Measurements from ENCODE around the gene RAD51B. TPM values are rescaled to one million over a fixed set of nuclear protein-coding genes. Genes with fewer than 3 reads are reported as not detected.

The RAD51B gene
- total RNA-seq, 1 donor from 2014 or later, result 16.7 TPM

GRCh38 chr14:68718023-68718990 is 898.7 kb downstream of the RAD51B start:
- no peaks in the 10 kb centered on the region for H3K9me3 Mint-ChIP-seq
- peaks cover 3% of the 10 kb centered on the region for H3K36me3 Mint-ChIP-seq (ENCODE audit: low read depth)
- peak; percentile 49 for TF ChIP-seq CTCF (conservative IDR thresholded peaks at IDR 0.05)
- DNase-seq (ENCODE audit: low read depth, low spot score), result no peak
- H3K27ac Mint-ChIP-seq (ENCODE audit: unreplicated experiment), result peak overlapping the region; percentile 53
- H3K4me1 Mint-ChIP-seq, result peaks cover 25% of the 10 kb centered on the region
- no peaks in the 10 kb centered on the region for H3K27me3 Mint-ChIP-seq (ENCODE audit: low read depth)
- H3K4me3 Mint-ChIP-seq, result no peak overlapping the region

GRCh38 chr14:68719634-68720384 is 900.2 kb downstream of the RAD51B start:
- Mint-ChIP-seq H3K4me3 (no peak overlapping the region), H3K27me3 (ENCODE audit: low read depth) (no peaks in the 10 kb centered on the region), H3K4me1 (peaks cover 33% of the 10 kb centered on the region), H3K27ac (ENCODE audit: unreplicated experiment) (no peak overlapping the region), H3K36me3 (ENCODE audit: low read depth) (peaks cover 3% of the 10 kb centered on the region), H3K9me3 (no peaks in the 10 kb centered on the region)
- DNase-seq (ENCODE audit: low read depth, low spot score), result no peak
- TF ChIP-seq CTCF (conservative IDR thresholded peaks at IDR 0.05), result no peak

- no peak for DNase-seq (ENCODE audit: low read depth, low spot score)
Observed at GRCh38 chr14:68722186-68722585, 902.6 kb downstream of the RAD51B start.

GRCh38 chr14:68722968-68723566 is 903.5 kb downstream of the RAD51B start:
- H3K4me3 Mint-ChIP-seq, result no peak overlapping the region
- peaks cover 6% of the 10 kb centered on the region for H3K36me3 Mint-ChIP-seq (ENCODE audit: low read depth)
- no peak overlapping the region for H3K27ac Mint-ChIP-seq (ENCODE audit: unreplicated experiment)
- peaks cover 3% of the 10 kb centered on the region for H3K9me3 Mint-ChIP-seq
- no peak for TF ChIP-seq CTCF (conservative IDR thresholded peaks at IDR 0.05)
- no peaks in the 10 kb centered on the region for H3K27me3 Mint-ChIP-seq (ENCODE audit: low read depth)
- H3K4me1 Mint-ChIP-seq, result peaks cover 41% of the 10 kb centered on the region
- no peak for DNase-seq (ENCODE audit: low read depth, low spot score)

More at GRCh38 chr14:68722186-68722585, 902.6 kb downstream of the RAD51B start:
- H3K27me3 Mint-ChIP-seq (ENCODE audit: low read depth), result no peaks in the 10 kb centered on the region
- no peak overlapping the region for H3K27ac Mint-ChIP-seq (ENCODE audit: unreplicated experiment)
- no peak for TF ChIP-seq CTCF (conservative IDR thresholded peaks at IDR 0.05)
- H3K36me3 Mint-ChIP-seq (ENCODE audit: low read depth), result peaks cover 3% of the 10 kb centered on the region
- H3K9me3 Mint-ChIP-seq, result no peaks in the 10 kb centered on the region
- H3K4me3 Mint-ChIP-seq, result no peak overlapping the region
- H3K4me1 Mint-ChIP-seq, result peaks cover 36% of the 10 kb centered on the region

GRCh38 chr14:68723808-68724268 is 904.3 kb downstream of the RAD51B start:
- H3K27me3 Mint-ChIP-seq (ENCODE audit: low read depth), result no peaks in the 10 kb centered on the region
- peaks cover 6% of the 10 kb centered on the region for H3K36me3 Mint-ChIP-seq (ENCODE audit: low read depth)
- TF ChIP-seq CTCF (conservative IDR thresholded peaks at IDR 0.05), result no peak
- H3K4me3 Mint-ChIP-seq, result no peak overlapping the region
- no peak overlapping the region for H3K27ac Mint-ChIP-seq (ENCODE audit: unreplicated experiment)
- peaks cover 3% of the 10 kb centered on the region for H3K9me3 Mint-ChIP-seq
- H3K4me1 Mint-ChIP-seq, result peaks cover 48% of the 10 kb centered on the region
- no peak for DNase-seq (ENCODE audit: low read depth, low spot score)
